Measurements from ENCODE around the gene MFSD12.
"Not testable (repeated sequence)": the region's sequence is repeated elsewhere in the genome, so short reads cannot be mapped to it uniquely, and the experiment has no call there.

Gene MFSD12

GRCh38 chr19:3570606-3571011 lies 13.2 kb upstream of the MFSD12 start:
- H3K4me3 ChIP-seq (ENCODE audit: control insufficient read depth, low read depth, low read length) = no peak overlapping the region
- no peak for DNase-seq (ENCODE audit: low read depth)

GRCh38 chr19:3570042-3570441 lies 12.7 kb upstream of the MFSD12 start:
- DNase-seq (ENCODE audit: low read depth); H3K4me3 ChIP-seq (ENCODE audit: control insufficient read depth, low read depth, low read length): not testable (repeated sequence)

More at GRCh38 chr19:3570606-3571011, 13.2 kb upstream of the MFSD12 start:
- TF ChIP-seq CTCF (IDR thresholded peaks at IDR 0.05; ENCODE audit: control insufficient read depth, insufficient read depth, low read depth, low read length, missing control alignments) = no peak

GRCh38 chr19:3565139-3565538 lies 7.8 kb upstream of the MFSD12 start:
- no peak overlapping the region for H3K4me3 ChIP-seq (ENCODE audit: control insufficient read depth, low read depth, low read length)
- no peak for TF ChIP-seq CTCF (IDR thresholded peaks at IDR 0.05; ENCODE audit: control insufficient read depth, insufficient read depth, low read depth, low read length, missing control alignments)
- DNase-seq (ENCODE audit: low read depth) = no peak

GRCh38 chr19:3563709-3564524 lies 6.5 kb upstream of the MFSD12 start:
- no peak overlapping the region for H3K4me3 ChIP-seq (ENCODE audit: control insufficient read depth, low read depth, low read length)
- DNase-seq (ENCODE audit: low read depth) = no peak
- TF ChIP-seq CTCF (IDR thresholded peaks at IDR 0.05; ENCODE audit: control insufficient read depth, insufficient read depth, low read depth, low read length, missing control alignments) = no peak

GRCh38 chr19:3556978-3557460 lies 367 bp downstream of the MFSD12 start:
- no peak for DNase-seq (ENCODE audit: low read depth)
- peak overlapping the region; percentile 81 for H3K4me3 ChIP-seq (ENCODE audit: control insufficient read depth, low read depth, low read length)
- no peak for TF ChIP-seq CTCF (IDR thresholded peaks at IDR 0.05; ENCODE audit: control insufficient read depth, insufficient read depth, low read depth, low read length, missing control alignments)

- no peak for DNase-seq (ENCODE audit: low read depth)
- TF ChIP-seq CTCF (IDR thresholded peaks at IDR 0.05; ENCODE audit: control insufficient read depth, insufficient read depth, low read depth, low read length, missing control alignments) = no peak
- H3K4me3 ChIP-seq (ENCODE audit: control insufficient read depth, low read depth, low read length) = peak overlapping the region; percentile 81
Measured at GRCh38 chr19:3556423-3556977, 886 bp downstream of the MFSD12 start.

All from AG09309 (cell line).